GM21723 (cell line): ENCODE results near the gene JAGN1.
"Not testable (repeated sequence)": the region's sequence is repeated elsewhere in the genome, so short reads cannot be mapped to it uniquely, and the experiment has no call there.

Experiments
- ATAC-seq: cut with Tn5 transposase; IDR thresholded peaks from one replicate; pipeline ENCODE4 v1.9.1; 2021; ENCODE audit warnings: mild to moderate bottlenecking, moderate library complexity; ENCODE audit not compliant: unreplicated experiment

JAGN1 gene

GRCh38 chr3:9866639-9867038 lies 23.8 kb upstream of the JAGN1 start:
- no peak for ATAC-seq

DNA sequence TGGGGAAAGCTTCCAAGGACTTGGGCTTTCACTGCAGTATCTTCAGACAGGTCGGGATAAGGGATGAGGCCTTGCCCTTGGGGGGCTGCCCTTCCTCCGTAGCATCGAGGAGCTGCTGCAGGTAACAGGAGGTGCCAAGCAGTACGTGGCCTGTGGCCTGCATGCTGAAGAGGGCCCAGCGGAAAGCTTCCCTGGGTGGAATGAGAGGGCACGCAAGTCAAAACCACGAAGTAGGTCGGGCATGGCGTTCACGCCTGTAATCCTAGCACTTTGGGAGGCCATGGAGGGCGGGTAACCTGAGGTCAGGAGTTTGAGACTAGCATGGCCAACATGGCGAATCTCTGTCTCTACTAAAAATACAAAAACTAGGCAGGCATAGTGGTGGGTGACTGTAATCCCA lies 23.3 kb upstream of the JAGN1 start:
- ATAC-seq, result no peak

- ATAC-seq, result no peak
These were observed 20.5 kb upstream of the JAGN1 start for GRCh38 chr3:9869955-9870354.

- ATAC-seq, result no peak
These were observed 19.4 kb upstream of the JAGN1 start for GRCh38 chr3:9870978-9871377.

- not testable (repeated sequence) for ATAC-seq
These were observed 18.3 kb upstream of the JAGN1 start for GRCh38 chr3:9872067-9872466.

DNA sequence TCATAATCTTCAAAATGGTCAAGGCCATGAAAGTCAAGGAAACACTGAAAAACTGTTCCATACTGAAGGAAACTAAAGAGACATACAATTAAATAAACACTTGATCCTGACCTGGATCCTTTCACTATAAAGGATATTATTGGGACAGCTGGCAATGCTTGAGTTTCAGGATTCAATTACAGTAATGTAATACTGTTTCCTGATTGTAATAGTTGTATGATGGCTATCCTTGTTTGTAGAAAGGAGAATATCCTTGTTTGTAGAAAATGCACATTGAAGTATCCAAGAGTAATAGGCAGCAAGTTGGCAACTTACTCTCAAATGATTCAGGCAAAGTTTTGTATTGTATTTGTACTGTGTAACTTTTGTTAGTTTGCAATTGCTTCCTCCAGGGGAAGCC lies 15.0 kb upstream of the JAGN1 start:
- no peak for ATAC-seq

- not testable (repeated sequence) for ATAC-seq
These were observed 14.2 kb upstream of the JAGN1 start for GRCh38 chr3:9876255-9876654.

GRCh38 chr3:9876991-9877390 lies 13.4 kb upstream of the JAGN1 start:
- ATAC-seq, result no peak

GRCh38 chr3:9878700-9879099 lies 11.7 kb upstream of the JAGN1 start:
- ATAC-seq, result no peak

- ATAC-seq, result no peak
These were observed 10.4 kb upstream of the JAGN1 start, which contains the start of gene CIDEC for GRCh38 chr3:9879830-9880549. TSS of gene CIDEC (minus strand) at chr3:9880253. CDS start at chr3:9878486, 1,767 bp downstream.

- ATAC-seq, result no peak
These were observed 9.0 kb upstream of the JAGN1 start for GRCh38 chr3:9881441-9881840.

DNA sequence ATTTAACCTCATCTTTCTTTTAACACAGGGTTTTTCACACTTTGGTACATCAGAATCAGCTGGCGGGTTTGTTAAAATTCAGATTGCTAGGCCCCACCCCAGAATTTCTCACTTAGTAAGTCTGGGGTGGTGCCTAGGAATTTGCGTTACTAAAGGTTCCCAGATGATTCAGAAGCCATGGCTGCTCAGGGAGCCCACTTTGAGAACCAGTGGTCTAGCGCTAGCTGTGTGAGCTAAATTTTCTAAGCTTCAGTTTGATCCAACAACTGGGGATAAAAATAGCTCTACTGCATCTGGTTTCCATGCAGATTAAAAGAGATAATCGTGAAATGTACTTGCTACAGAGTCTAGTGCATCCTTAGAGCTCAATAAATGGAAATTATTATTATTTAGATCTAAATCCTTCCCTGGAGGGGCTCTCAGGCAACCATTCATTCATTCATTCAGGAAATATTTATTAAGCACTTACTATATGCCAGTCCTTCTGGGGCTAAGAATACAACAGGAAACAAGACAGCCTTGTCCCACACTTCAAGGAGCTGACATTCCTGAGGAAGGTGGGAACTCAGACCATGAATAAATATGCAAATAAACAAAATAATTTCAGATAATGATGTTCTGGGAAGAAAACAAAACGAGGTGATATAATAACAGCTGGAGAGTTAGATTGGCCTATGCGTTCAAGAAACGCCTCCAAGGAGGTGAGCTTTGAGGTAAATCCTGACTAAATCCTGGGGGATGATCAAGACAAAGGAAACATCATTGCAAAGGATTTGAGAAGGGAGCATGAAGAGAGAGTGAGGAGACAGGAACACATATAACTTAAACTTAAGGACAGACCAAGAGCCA lies 6.5 kb upstream of the JAGN1 start:
- no peak for ATAC-seq

- ATAC-seq, result no peak
These were observed 5.8 kb upstream of the JAGN1 start for GRCh38 chr3:9884555-9885165.

GRCh38 chr3:9886328-9886727 lies 4.1 kb upstream of the JAGN1 start:
- ATAC-seq, result no peak

GRCh38 chr3:9887480-9887879 lies 2.9 kb upstream of the JAGN1 start:
- no peak for ATAC-seq

DNA sequence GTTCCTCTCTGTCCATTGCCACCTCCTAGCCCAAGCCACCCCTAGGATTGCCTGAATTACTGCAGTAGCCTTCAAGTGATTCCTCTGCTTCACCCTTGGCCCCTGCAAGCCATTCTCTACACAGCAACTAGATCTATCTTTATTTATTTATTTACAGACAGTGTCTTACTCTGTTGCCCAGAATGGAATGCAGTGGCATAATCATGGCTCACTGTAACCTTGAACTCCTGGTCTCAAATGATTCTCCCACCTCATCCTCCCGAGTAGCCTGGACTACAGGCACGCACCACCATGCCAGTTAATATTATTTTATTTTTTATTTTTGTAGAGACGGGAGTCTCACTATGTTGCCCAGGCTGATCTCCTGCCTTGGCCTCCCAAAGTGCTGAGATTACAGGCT lies 1.9 kb upstream of the JAGN1 start:
- no peak for ATAC-seq

GRCh38 chr3:9889405-9889804 lies 1.0 kb upstream of the JAGN1 start:
- no peak for ATAC-seq

DNA sequence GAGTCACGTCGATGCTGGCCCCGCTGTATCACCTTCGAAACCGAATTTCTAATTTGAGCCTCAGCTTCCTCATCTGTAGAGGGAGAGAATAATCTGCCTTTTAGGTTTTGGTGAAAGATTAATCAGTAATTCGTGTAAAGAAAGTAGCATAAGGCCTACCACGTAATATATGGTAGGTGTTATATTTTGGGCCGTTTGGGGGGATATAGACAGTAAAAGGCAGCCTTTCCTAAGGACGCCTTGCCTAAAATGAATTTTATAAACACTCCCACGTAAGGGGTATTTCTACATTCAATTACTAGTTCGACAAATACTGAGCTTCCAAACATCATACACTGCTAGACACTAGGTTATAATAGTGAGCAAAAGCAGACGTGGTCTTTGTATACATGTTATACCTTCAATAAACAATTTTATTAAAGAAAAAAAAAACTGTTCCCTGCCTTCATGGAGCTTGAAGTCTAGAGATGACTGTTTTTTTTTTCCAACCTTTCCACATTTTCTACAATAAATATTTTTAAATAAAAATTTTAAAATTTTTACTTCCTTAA lies 737 bp downstream of the JAGN1 start:
- ATAC-seq, result no peak

DNA sequence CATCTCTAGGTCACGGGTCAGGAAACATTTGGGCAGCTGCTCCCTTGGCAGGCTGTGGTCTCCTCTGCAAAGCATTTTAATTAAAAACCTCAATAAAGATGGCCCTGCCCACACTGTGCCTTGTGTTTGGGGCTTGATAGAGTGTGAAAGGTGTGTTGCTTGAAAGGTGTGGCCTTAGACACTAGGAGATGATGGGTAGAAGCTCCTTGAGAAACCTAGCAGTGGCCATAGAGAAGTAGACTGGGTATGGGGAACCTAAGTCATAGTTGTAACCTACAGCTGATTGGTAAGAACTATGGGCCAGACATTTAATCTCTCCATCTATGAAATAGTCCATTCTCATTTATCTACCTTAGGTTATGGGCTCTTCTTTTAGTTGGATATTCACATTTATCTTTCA lies 3.3 kb downstream of the JAGN1 start:
- no peak for ATAC-seq

- not testable (repeated sequence) for ATAC-seq
These were observed 5.3 kb downstream of the JAGN1 start for GRCh38 chr3:9895715-9896114.

DNA sequence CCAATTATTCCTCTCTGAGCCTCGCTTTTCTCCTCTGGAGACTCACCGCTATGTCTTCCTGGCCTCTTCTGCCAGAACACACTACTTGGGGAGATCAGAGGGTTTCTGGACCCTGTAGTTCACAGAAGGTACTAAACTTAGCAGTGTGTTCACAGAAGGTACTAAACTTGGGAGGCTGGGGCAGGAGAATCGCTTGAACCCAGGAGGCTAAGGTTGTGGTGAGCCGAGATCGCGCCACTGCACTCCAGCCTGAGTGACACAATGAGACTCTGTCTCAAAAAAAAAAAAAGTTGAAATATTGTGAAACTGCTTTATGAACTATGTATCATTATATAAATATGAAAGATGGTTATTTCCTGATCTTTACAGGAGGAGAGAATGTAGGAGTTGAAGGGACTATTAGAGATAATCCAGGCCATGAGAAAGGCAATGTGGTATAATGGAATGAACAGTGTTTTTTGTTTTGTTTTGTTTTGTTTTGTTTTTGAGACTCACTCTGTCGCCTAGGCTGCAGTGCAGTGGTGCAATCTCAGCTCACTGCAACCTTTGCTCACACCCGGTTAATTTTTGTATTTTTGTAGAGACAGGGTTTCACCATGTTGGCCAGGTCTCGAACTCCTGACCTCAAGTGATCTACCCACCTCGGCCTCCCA lies 6.5 kb downstream of the JAGN1 start:
- ATAC-seq, result not testable (repeated sequence)
